ENCODE results near the gene WNT7B.

WNT7B gene

DNA sequence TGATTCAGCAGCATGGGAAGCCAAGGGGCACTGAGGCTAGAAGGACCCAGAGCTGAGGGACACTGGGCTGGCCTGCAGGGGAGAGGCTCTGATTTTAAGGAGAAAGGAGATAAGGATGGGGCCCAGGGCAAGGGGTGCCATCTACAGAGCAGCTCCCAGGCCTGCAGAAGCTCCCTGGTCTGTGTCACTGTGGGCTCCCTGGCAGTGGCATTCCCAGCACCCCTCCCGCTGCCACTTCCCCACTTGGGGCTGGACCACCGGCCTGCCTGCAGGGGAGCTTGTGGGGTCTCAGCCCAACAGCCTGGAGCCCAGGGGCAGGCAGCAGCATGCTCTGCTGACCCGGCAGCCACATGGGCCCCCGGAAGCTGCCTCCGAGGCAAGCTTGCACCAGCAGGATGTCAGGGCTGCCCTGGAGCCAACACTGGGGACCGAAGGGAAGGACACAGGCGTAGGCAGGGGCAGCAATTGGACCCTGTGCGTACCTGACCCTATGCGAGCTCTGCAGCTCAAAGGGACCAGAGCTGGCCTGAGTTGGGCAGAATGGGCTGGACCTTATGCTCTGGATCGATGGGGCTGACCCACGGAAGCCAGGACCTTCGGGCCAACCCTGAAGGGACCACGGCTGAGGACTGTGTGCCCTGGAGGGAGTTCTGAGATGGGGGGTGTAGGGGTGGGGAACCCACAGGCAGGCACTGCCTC is 35.4 kb upstream of the WNT7B start:
- H3K4me3 ChIP-seq (ENCODE audit: low read length): no peak overlapping the region
- TF ChIP-seq, protein P1, sequence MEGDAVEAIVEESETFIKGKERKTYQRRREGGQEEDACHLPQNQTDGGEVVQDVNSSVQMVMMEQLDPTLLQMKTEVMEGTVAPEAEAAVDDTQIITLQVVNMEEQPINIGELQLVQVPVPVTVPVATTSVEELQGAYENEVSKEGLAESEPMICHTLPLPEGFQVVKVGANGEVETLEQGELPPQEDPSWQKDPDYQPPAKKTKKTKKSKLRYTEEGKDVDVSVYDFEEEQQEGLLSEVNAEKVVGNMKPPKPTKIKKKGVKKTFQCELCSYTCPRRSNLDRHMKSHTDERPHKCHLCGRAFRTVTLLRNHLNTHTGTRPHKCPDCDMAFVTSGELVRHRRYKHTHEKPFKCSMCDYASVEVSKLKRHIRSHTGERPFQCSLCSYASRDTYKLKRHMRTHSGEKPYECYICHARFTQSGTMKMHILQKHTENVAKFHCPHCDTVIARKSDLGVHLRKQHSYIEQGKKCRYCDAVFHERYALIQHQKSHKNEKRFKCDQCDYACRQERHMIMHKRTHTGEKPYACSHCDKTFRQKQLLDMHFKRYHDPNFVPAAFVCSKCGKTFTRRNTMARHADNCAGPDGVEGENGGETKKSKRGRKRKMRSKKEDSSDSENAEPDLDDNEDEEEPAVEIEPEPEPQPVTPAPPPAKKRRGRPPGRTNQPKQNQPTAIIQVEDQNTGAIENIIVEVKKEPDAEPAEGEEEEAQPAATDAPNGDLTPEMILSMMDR (IDR thresholded peaks at IDR 0.05; ENCODE audit: insufficient read depth, low read depth, low read length, missing control alignments): no peak
- no peak for DNase-seq (ENCODE audit: low read depth)

DNA sequence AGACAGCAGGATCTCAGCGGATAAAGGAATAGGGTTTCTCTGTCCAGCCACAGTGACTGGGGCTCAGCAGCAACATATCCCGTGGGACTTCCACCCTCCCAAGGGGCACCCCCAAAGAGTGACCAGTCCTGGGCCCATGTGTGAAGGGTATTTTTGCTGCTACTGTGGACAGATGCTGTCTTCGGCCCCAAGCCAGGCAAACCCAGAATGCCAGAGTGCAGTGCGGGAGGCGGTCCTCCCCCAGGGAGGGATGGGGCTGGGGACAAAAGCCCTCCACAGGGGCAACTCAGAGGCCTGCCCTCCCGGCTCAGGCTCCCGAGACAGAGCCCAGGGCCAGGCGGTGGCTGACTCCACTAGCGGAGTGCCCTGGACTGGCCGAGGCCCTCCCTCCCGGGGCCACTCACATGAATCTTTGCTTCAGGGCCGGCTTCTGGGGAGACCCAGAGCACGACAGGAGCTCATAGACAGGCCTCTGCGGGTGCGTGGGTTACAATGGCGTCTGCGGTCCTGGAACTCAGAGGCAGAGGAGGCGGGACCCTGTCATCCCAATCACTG is 34.7 kb upstream of the WNT7B start:
- TF ChIP-seq, protein P1 (IDR thresholded peaks at IDR 0.05; ENCODE audit: insufficient read depth, low read depth, low read length, missing control alignments): no peak
- no peak for DNase-seq (ENCODE audit: low read depth)
- H3K4me3 ChIP-seq (ENCODE audit: low read length): no peak overlapping the region

DNA sequence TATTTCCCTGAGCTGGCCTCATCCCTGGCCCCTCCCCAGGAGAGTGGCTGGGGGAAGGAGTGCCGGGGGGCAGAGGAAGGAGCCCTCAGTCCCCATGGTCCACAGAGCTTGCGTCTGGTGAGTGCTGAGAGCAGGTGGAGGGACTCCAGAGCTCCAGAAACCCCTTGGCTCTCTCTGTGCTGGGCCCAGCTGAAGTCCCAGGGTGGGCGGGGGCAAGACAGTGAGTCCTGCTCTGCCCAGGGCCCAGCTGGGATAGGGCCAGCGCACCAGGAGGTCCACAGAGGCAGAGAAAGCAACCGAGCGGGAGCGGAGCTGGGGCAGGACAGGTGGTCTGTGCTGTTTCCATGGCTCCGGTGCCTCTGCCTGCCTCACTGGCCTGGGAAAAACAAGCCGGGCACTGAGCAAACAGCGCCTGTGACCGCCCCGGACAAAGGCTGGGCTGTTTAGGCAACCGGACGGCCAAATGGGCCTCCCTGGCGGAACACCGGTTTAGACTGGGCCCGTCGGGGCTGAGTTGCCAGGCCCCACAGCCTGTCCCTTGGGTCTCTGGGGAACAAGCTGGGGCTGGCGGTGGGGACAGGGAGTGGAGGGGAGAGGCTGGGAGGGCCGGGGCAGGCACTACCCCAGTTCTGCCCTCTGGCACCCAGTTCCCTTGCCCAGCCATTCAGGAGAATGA is 34.1 kb upstream of the WNT7B start:
- H3K4me3 ChIP-seq (ENCODE audit: low read length): no peak overlapping the region
- DNase-seq (ENCODE audit: low read depth): no peak
- TF ChIP-seq, protein P1 (IDR thresholded peaks at IDR 0.05; ENCODE audit: insufficient read depth, low read depth, low read length, missing control alignments): no peak

DNA sequence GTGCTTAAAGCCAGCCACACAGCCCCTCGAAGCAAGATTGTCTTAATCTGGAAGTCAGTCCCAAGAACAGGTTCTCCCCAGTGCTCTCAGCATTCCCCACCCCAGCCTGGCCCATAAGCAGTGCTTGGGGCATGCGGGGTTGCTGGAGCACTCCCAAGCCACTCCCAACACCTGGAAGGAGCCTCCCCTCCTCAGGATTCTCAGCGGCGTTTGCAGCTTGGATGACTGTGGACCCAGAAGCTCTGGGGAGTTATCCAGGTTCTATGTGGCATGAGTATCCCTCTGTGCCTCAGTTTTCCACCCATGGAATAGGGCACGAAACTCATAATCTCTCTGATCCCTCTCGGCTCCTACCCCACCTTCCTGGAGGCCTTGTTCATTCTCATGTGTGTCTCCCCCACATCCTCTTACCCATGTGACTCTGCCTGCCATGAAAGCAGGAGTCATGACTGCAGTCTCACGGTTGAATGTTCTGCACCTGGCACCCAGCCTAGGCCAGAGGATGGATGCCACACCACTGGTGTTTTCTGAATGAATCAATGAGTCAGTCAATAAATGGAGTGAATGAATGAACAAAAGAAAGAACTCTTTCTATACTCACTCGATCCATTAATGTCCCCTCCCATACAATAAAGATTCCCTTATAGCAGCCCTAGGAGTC is 33.4 kb upstream of the WNT7B start:
- peak; percentile 52 for DNase-seq (ENCODE audit: low read depth)
- no peak overlapping the region for H3K4me3 ChIP-seq (ENCODE audit: low read length)

DNA sequence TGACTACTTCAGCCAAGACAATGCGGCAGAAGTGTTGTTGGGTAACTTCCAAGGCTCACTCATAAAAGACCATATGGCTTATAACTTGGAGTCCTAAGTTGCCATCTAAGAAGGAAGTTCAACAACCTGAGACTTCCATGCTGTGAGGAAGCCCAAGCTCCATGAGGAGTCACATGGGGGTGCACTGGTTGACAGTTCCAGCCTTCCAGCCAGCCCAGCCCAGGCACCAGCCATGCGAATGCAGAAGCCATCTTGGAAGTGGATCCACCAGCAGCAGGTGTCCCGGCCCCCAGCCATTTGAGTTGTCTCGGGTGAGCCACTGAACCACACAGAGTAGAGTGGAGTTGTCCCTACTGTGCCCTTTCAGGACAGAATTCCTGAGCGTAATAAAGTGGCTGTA is 32.8 kb upstream of the WNT7B start:
- no peak overlapping the region for H3K4me3 ChIP-seq (ENCODE audit: low read length)
- TF ChIP-seq, protein P1 (IDR thresholded peaks at IDR 0.05; ENCODE audit: insufficient read depth, low read depth, low read length, missing control alignments): no peak
- DNase-seq (ENCODE audit: low read depth): no peak

More for the DNA sequence above, 33.4 kb upstream of the WNT7B start:
- TF ChIP-seq, protein P1 (IDR thresholded peaks at IDR 0.05; ENCODE audit: insufficient read depth, low read depth, low read length, missing control alignments): no peak

DNA sequence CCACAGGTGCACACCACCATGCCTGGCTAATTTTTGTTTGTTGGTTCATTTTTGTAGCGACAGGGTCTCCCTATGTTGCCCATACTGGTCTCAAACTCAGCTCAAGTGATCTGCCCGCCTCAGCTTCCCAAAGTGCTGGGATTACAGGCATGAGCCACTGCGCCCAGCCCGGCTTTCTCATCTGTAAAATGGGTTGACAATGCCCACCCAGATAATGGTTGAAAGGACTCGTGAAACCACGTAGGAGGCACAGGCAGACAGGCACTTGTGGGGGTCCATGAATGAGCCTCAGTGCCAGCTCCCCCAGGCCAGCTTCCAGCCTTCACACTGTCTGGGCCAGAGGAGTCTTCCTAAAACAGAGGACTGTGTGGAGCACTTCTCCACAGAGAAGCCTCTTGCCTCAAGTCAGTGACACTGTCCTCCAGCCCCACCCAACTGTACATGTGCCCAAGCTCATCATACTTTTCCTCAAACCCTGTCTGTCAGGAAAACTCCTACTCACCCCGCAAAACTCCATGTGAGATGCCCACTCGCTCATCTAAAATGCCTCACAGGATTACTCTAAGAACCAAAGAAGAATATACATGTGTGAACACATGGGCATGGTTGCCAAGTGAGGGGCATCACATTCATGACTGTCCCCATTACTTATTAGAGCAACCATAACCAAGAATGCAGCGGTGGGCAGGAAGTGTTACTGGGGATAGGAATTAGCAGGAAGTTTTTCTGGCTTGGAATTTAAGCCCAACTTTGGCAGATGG is 32.1 kb upstream of the WNT7B start:
- TF ChIP-seq, protein P1 (IDR thresholded peaks at IDR 0.05; ENCODE audit: insufficient read depth, low read depth, low read length, missing control alignments): no peak
- H3K4me3 ChIP-seq (ENCODE audit: low read length): no peak overlapping the region
- peak; percentile 17 for DNase-seq (ENCODE audit: low read depth)

Data from epithelial cell of esophagus (primary cell).